CD4-positive, CD25-positive, alpha-beta regulatory T cell (primary cell): ENCODE data around the gene SDF4. TPM values are rescaled to one million over a fixed set of nuclear protein-coding genes. Genes with fewer than 3 reads are reported as not detected.
A peak's percentile ranks its signal among the peaks of the same experiment; 100 is the strongest.

Experiments
- ATAC-seq, 2 donors: fragments of 150-1000 bp; cut with Tn5 transposase; one replicate each; pipeline ENCODE4 v1.10.0; 2021; ENCODE audit warnings: low read depth in 2 of 2, moderate number of reproducible peaks in 2 of 2, moderate library complexity in 1 of 2
- DNase-seq, 3 donors: peaks; one replicate each; pipeline versions ENCODE4 v3.0.0 to v3.0.0-alpha.2; 2012 to 2022; ENCODE audit warnings: mixed read lengths in 1 of 3
- H3K27ac ChIP-seq: one replicate; pipeline ENCODE4 v1.7.0; 2013; ENCODE audit warnings: mild to moderate bottlenecking, low read length; ENCODE audit not compliant: insufficient read depth, poor library complexity, severe bottlenecking
- H3K27me3 ChIP-seq: one replicate; pipeline ENCODE4 v1.7.0; 2013; ENCODE audit warnings: low read length; ENCODE audit not compliant: control insufficient read depth, insufficient read depth
- H3K36me3 ChIP-seq: one replicate; pipeline ENCODE4 v1.7.0; 2013; ENCODE audit warnings: mild to moderate bottlenecking, low read length, moderate library complexity; ENCODE audit not compliant: control insufficient read depth, insufficient read depth
- H3K4me1 ChIP-seq: 2 replicates; pipeline ENCODE4 v1.7.0; 2013; ENCODE audit warnings: mild to moderate bottlenecking, low read length; ENCODE audit not compliant: insufficient read depth, control insufficient read depth, poor library complexity, severe bottlenecking
- H3K4me3 ChIP-seq: one replicate; pipeline ENCODE4 v1.7.0; 2013; ENCODE audit warnings: low read depth, mild to moderate bottlenecking, low read length, moderate library complexity
- H3K9me3 ChIP-seq, 2 experiments: 1 replicate in 1 of 2; 2 replicates in 1 of 2; pipeline ENCODE4 v1.7.0; 2013; ENCODE audit warnings: low read length in 2 of 2, mild to moderate bottlenecking in 1 of 2, moderate library complexity in 1 of 2; ENCODE audit not compliant: control insufficient read depth in 2 of 2
- H3K27ac Mint-ChIP-seq, 3 donors: one replicate each; pipeline ENCODE4 v1.8.0; 2020 to 2022; ENCODE audit warnings: mild to moderate bottlenecking in 3 of 3, mixed read lengths in 3 of 3, moderate library complexity in 2 of 3
- H3K27me3 Mint-ChIP-seq: one replicate; pipeline ENCODE4 v1.8.0; 2022; ENCODE audit warnings: mild to moderate bottlenecking, mixed read lengths
- H3K36me3 Mint-ChIP-seq: one replicate; pipeline ENCODE4 v1.8.0; 2020; ENCODE audit warnings: mixed read lengths
- H3K4me1 Mint-ChIP-seq, 4 donors: one replicate each; pipeline ENCODE4 v1.8.0; 2020 to 2022; ENCODE audit warnings: mixed read lengths in 4 of 4, mild to moderate bottlenecking in 1 of 4
- H3K4me3 Mint-ChIP-seq, 4 donors: one replicate each; pipeline ENCODE4 v1.8.0; 2020 to 2022; ENCODE audit warnings: mild to moderate bottlenecking in 4 of 4, mixed read lengths in 4 of 4, moderate library complexity in 3 of 4
- H3K9me3 Mint-ChIP-seq, 7 donors: one replicate each; pipeline ENCODE4 v1.8.0; 2020 to 2022; ENCODE audit warnings: mixed read lengths in 7 of 7, mild to moderate bottlenecking in 3 of 7, moderate library complexity in 2 of 7
- polyA plus RNA-seq, 4 donors: library from polyadenylated mRNA; unstranded; fragments of 300-500 nt; fragmentation: Illumina TruSeq; gene quantifications; one replicate each; pipeline ENCODE4 v1.2.3, GENCODE V29; 2021
- total RNA-seq: library from RNA; stranded (reverse); gene quantifications from one replicate; pipeline ENCODE4 v1.2.3, GENCODE V29; 2022

Gene SDF4
- total and polyA plus RNA-seq, 5 donors from 2014 or later: 70.3 to 165 (median 103) TPM

- DNase-seq (no peak), ATAC-seq (no peak)
- Histone ChIP-seq H3K4me3 (no peak overlapping the region), H3K36me3 (no peaks in the 10 kb centered on the region), H3K9me3 (no peaks in the 10 kb centered on the region), H3K27ac (no peak overlapping the region), H3K27me3 (no peaks in the 10 kb centered on the region), H3K4me1 (peaks cover 41% of the 10 kb centered on the region)
- H3K9me3 Mint-ChIP-seq: no peaks in the 10 kb centered on the region
- peaks cover 0 to 21% (median 1%) of the 10 kb centered on the region in 4 donors for H3K4me1 Mint-ChIP-seq
- peaks cover 6% of the 10 kb centered on the region for H3K27me3 Mint-ChIP-seq
- peak overlapping the region in 1 of 4 donors; percentile 70 for H3K4me3 Mint-ChIP-seq
- H3K36me3 Mint-ChIP-seq: no peaks in the 10 kb centered on the region
- no peak overlapping the region for H3K27ac Mint-ChIP-seq
These were observed 61.3 kb downstream of the SDF4 start for GRCh38 chr1:1170215-1171091.

GRCh38 chr1:1169429-1170214, 62.2 kb downstream of the SDF4 start:
- Mint-ChIP-seq H3K4me1 (peaks cover 0 to 19% (median 1%) of the 10 kb centered on the region in 4 donors), H3K27ac (no peak overlapping the region), H3K27me3 (peaks cover 6% of the 10 kb centered on the region), H3K4me3 (no peak overlapping the region), H3K9me3 (no peaks in the 10 kb centered on the region), H3K36me3 (no peaks in the 10 kb centered on the region)
- no peaks in the 10 kb centered on the region for H3K9me3 ChIP-seq
- H3K4me3 ChIP-seq: no peak overlapping the region
- no peak overlapping the region for H3K27ac ChIP-seq
- ATAC-seq (no peak), DNase-seq (no peak)
- peaks cover 41% of the 10 kb centered on the region for H3K4me1 ChIP-seq
- H3K27me3 ChIP-seq: no peaks in the 10 kb centered on the region
- H3K36me3 ChIP-seq: no peaks in the 10 kb centered on the region

- Mint-ChIP-seq H3K27ac (no peak overlapping the region), H3K9me3 (no peaks in the 10 kb centered on the region), H3K36me3 (no peaks in the 10 kb centered on the region), H3K4me3 (no peak overlapping the region), H3K4me1 (peaks cover 0 to 16% (median 1%) of the 10 kb centered on the region in 4 donors), H3K27me3 (peaks cover 6% of the 10 kb centered on the region)
- H3K4me1 ChIP-seq: peaks cover 34% of the 10 kb centered on the region
- no peaks in the 10 kb centered on the region for H3K27me3 ChIP-seq
- ATAC-seq (no peak), DNase-seq (no peak)
- no peak overlapping the region for H3K27ac ChIP-seq
- no peak overlapping the region for H3K4me3 ChIP-seq
- no peaks in the 10 kb centered on the region for H3K9me3 ChIP-seq
- H3K36me3 ChIP-seq: no peaks in the 10 kb centered on the region
These were observed 63.1 kb downstream of the SDF4 start for GRCh38 chr1:1168451-1169411.

DNA sequence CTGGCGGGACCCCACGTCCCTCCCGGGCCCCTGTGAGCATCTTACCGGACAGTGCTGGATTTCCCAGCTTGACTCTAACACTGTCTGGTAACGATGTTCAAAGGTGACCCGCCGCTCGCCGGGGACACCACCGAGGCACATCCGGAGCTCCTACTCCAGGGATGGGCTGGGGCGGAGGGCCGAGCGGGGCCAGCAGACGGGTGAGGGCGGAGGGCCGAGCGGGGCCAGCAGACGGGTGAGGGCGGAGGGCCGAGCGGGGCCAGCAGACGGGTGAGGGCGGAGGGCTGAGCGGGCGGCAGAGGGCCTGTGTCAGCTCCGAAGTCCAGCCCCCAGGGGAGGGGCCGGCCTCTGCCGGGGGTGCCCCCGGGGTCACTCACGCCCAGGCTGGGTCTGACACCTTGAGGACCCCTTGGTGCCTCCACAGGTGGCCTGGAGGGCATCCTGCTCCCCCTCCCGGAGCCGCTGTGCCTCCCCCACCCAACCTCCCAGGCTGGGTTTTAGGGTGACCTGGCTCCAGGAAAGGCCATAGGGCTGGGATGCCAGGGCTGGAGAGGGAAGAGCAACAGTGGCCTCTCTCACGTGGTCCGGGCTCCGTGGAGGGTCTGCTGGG, 63.9 kb downstream of the SDF4 start:
- Histone ChIP-seq H3K27ac (no peak overlapping the region), H3K4me1 (peaks cover 26% of the 10 kb centered on the region), H3K4me3 (no peak overlapping the region), H3K27me3 (no peaks in the 10 kb centered on the region), H3K36me3 (no peaks in the 10 kb centered on the region), H3K9me3 (no peaks in the 10 kb centered on the region)
- Mint-ChIP-seq H3K36me3 (no peaks in the 10 kb centered on the region), H3K27me3 (peaks cover 2% of the 10 kb centered on the region), H3K4me1 (peaks cover 0 to 12% (median 1%) of the 10 kb centered on the region in 4 donors), H3K9me3 (no peaks in the 10 kb centered on the region), H3K27ac (no peak overlapping the region), H3K4me3 (no peak overlapping the region)
- DNase-seq (no peak), ATAC-seq (no peak)

- DNase-seq: no peak
- H3K27me3 ChIP-seq: no peaks in the 10 kb centered on the region
- Mint-ChIP-seq H3K9me3 (no peaks in the 10 kb centered on the region), H3K4me1 (peaks cover 0 to 9% (median 1%) of the 10 kb centered on the region in 4 donors), H3K27ac (no peak overlapping the region), H3K27me3 (no peaks in the 10 kb centered on the region), H3K36me3 (no peaks in the 10 kb centered on the region), H3K4me3 (no peak overlapping the region)
- no peaks in the 10 kb centered on the region for H3K9me3 ChIP-seq
- H3K27ac ChIP-seq: no peak overlapping the region
- peaks cover 23% of the 10 kb centered on the region for H3K4me1 ChIP-seq
- no peaks in the 10 kb centered on the region for H3K36me3 ChIP-seq
- ATAC-seq: no peak
- H3K4me3 ChIP-seq: no peak overlapping the region
These were observed 64.4 kb downstream of the SDF4 start for GRCh38 chr1:1167398-1167821.

Other genes with a start within 250 kb of the SDF4 start
- gene PERM1, start 249.9 kb downstream of the SDF4 start, total RNA-seq: not detected
- gene PERM1, start 249.9 kb downstream of the SDF4 start, polyA plus RNA-seq: not detected
- gene HES4, start 231.9 kb downstream of the SDF4 start, total RNA-seq: 25.9 TPM
- gene HES4, start 231.9 kb downstream of the SDF4 start, polyA plus RNA-seq: 1 to 10 TPM in 2 of 4 donors, under 1 TPM in 1, not detected in 1; 0.21 to 1.3 (median 1.1) TPM
- gene ISG15, start 218.5 kb downstream of the SDF4 start, total RNA-seq: 76.7 TPM
- 100 to 1,000 TPM; 174 to 489 (median 295) TPM for gene ISG15, start 218.5 kb downstream of the SDF4 start, polyA plus RNA-seq
- gene AGRN, start 211.9 kb downstream of the SDF4 start, total RNA-seq: 4.2 TPM
- under 1 TPM in 3 of 4 donors, not detected in 1; 0.06 to 0.38 (median 0.21) TPM for gene AGRN, start 211.9 kb downstream of the SDF4 start, polyA plus RNA-seq
- not detected for gene RNF223, start 157.7 kb downstream of the SDF4 start, total RNA-seq
- not detected for gene RNF223, start 157.7 kb downstream of the SDF4 start, polyA plus RNA-seq
- 20.0 TPM for gene C1orf159, start 115.9 kb downstream of the SDF4 start, total RNA-seq
- 1 to 10 TPM; 3.0 to 6.3 (median 4.7) TPM for gene C1orf159, start 115.9 kb downstream of the SDF4 start, polyA plus RNA-seq
- gene TTLL10, start 58.1 kb downstream of the SDF4 start, total RNA-seq: not detected
- not detected for gene TTLL10, start 58.1 kb downstream of the SDF4 start, polyA plus RNA-seq
- gene TNFRSF18, start 25.4 kb downstream of the SDF4 start, total RNA-seq: 47.8 TPM
- 10 to 100 TPM; 17.4 to 54.5 (median 25.2) TPM for gene TNFRSF18, start 25.4 kb downstream of the SDF4 start, polyA plus RNA-seq
- gene TNFRSF4, start 17.8 kb downstream of the SDF4 start, total RNA-seq: 65.8 TPM
- gene TNFRSF4, start 17.8 kb downstream of the SDF4 start, polyA plus RNA-seq: 10 to 100 TPM; 19.0 to 50.2 (median 32.2) TPM
- gene B3GALT6, start 236 bp upstream of the SDF4 start, total RNA-seq: 10.0 TPM
- 10 to 100 TPM in 1 of 4 donors, 1 to 10 TPM in 3; 4.0 to 11.5 (median 7.3) TPM for gene B3GALT6, start 236 bp upstream of the SDF4 start, polyA plus RNA-seq
- 6.2 TPM for gene C1QTNF12, start 14.7 kb upstream of the SDF4 start, total RNA-seq
- gene C1QTNF12, start 14.7 kb upstream of the SDF4 start, polyA plus RNA-seq: under 1 TPM in 1 of 4 donors, not detected in 3; 0.39 TPM
- gene UBE2J2, start 41.9 kb upstream of the SDF4 start, total RNA-seq: 56.4 TPM
- gene UBE2J2, start 41.9 kb upstream of the SDF4 start, polyA plus RNA-seq: 10 to 100 TPM; 72.9 to 97.5 (median 85.4) TPM
- gene SCNN1D, start 48.4 kb upstream of the SDF4 start, total RNA-seq: 4.0 TPM
- not detected for gene SCNN1D, start 48.4 kb upstream of the SDF4 start, polyA plus RNA-seq
- gene ACAP3, start 75.9 kb upstream of the SDF4 start, total RNA-seq: 75.5 TPM
- gene ACAP3, start 75.9 kb upstream of the SDF4 start, polyA plus RNA-seq: 1 to 10 TPM; 2.7 to 9.0 (median 4.1) TPM
- 18.3 TPM for gene PUSL1, start 76.6 kb upstream of the SDF4 start, total RNA-seq
- 10 to 100 TPM; 17.7 to 21.0 (median 19.1) TPM for gene PUSL1, start 76.6 kb upstream of the SDF4 start, polyA plus RNA-seq
- 138 TPM for gene INTS11, start 92.7 kb upstream of the SDF4 start, total RNA-seq
- 10 to 100 TPM; 66.2 to 74.0 (median 67.8) TPM for gene INTS11, start 92.7 kb upstream of the SDF4 start, polyA plus RNA-seq
- 27.0 TPM for gene CPTP, start 92.8 kb upstream of the SDF4 start, total RNA-seq
- gene CPTP, start 92.8 kb upstream of the SDF4 start, polyA plus RNA-seq: 10 to 100 TPM; 21.4 to 40.1 (median 32.6) TPM
- 2.0 TPM for gene TAS1R3, start 99.3 kb upstream of the SDF4 start, total RNA-seq
- gene TAS1R3, start 99.3 kb upstream of the SDF4 start, polyA plus RNA-seq: under 1 TPM in 2 of 4 donors, not detected in 2; 0.06 to 0.11 TPM
- 40.0 TPM for gene DVL1, start 117.4 kb upstream of the SDF4 start, total RNA-seq
- 1 to 10 TPM in 1 of 4 donors, under 1 TPM in 3; 0.43 to 1.1 (median 0.82) TPM for gene DVL1, start 117.4 kb upstream of the SDF4 start, polyA plus RNA-seq
- gene MXRA8, start 126.6 kb upstream of the SDF4 start, total RNA-seq: 0.17 TPM
- gene MXRA8, start 126.6 kb upstream of the SDF4 start, polyA plus RNA-seq: not detected
- gene AURKAIP1, start 143.2 kb upstream of the SDF4 start, total RNA-seq: 76.0 TPM
- gene AURKAIP1, start 143.2 kb upstream of the SDF4 start, polyA plus RNA-seq: 100 to 1,000 TPM; 145 to 190 (median 164) TPM
- gene CCNL2, start 167.3 kb upstream of the SDF4 start, total RNA-seq: 287 TPM
- 10 to 100 TPM; 17.6 to 24.6 (median 21.4) TPM for gene CCNL2, start 167.3 kb upstream of the SDF4 start, polyA plus RNA-seq
- 83.4 TPM for gene MRPL20, start 175.3 kb upstream of the SDF4 start, total RNA-seq
- gene MRPL20, start 175.3 kb upstream of the SDF4 start, polyA plus RNA-seq: 100 to 1,000 TPM; 162 to 188 (median 178) TPM
- gene ANKRD65, start 189.3 kb upstream of the SDF4 start, total RNA-seq: not detected
- gene ANKRD65, start 189.3 kb upstream of the SDF4 start, polyA plus RNA-seq: under 1 TPM in 1 of 4 donors, not detected in 3; 0.14 TPM
- not detected for gene VWA1, start 203.7 kb upstream of the SDF4 start, total RNA-seq
- not detected for gene VWA1, start 203.7 kb upstream of the SDF4 start, polyA plus RNA-seq
- gene ATAD3C, start 217.7 kb upstream of the SDF4 start, total RNA-seq: 3.4 TPM
- gene ATAD3C, start 217.7 kb upstream of the SDF4 start, polyA plus RNA-seq: 1 to 10 TPM in 3 of 4 donors, under 1 TPM in 1; 0.65 to 4.2 (median 2.3) TPM
- 39.4 TPM for gene ATAD3B, start 239.8 kb upstream of the SDF4 start, total RNA-seq
- 1 to 10 TPM; 2.3 to 5.2 (median 3.0) TPM for gene ATAD3B, start 239.8 kb upstream of the SDF4 start, polyA plus RNA-seq